Testis (tissue), 2 donors: Measurements from ENCODE around the gene SLC17A3.

ENCODE experiments used
- CTCF ChIP-seq, 3 experiments: fragments of 450-650 bp in 2 of 3; fragments of 200-600 bp in 1 of 3; sonication (generic) in 1 of 3; IDR thresholded peaks; one replicate each; pipeline ENCODE4 v1.5.1; 2016 to 2019; ENCODE audit warnings: antibody characterized with exemption in 3 of 3, mild to moderate bottlenecking in 2 of 3, moderate library complexity in 1 of 3
- POLR2A ChIP-seq: fragments of 450-650 bp; IDR thresholded peaks from one replicate; pipeline ENCODE4 v1.6.1; 2017; ENCODE audit warnings: antibody characterized with exemption, mild to moderate bottlenecking, moderate library complexity

GRCh38 chr6:25869840-25870239 lies 4.2 kb downstream of the SLC17A3 start:
- TF ChIP-seq CTCF (IDR thresholded peaks at IDR 0.05) (no peak), POLR2A (no peak)
